ENCODE measurements around the gene KCTD13. TPM values are rescaled to one million over a fixed set of nuclear protein-coding genes. Genes with fewer than 3 reads are reported as not detected.
"Not testable (repeated sequence)": the region's sequence is repeated elsewhere in the genome, so short reads cannot be mapped to it uniquely, and the experiment has no call there.

KCTD13 gene
- total RNA-seq, 3 donors from 2014 or later, result 22.2 to 25.8 (median 22.9) TPM

DNA sequence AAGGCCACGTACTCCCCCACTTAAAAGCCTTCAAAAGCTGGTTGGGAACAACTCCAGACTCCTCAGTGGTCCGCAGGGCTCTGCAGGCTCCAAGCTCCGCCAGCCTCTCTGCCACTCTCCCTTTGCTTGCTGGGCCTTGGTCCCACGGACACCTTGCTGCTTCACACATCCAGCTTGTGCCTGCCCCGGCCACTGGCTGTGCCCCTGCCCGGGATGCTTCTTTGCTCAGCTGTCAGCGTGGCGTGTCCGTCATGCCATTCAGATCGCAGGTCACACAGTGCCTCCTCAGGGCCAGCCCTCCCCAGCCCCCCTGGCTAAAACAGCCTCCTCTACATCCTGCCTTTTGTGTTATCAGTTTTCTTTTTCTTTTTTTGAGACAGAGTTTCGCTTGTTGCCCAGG is 13.9 kb downstream of the KCTD13 start:
- Histone ChIP-seq H3K9me3 (no peaks in the 10 kb centered on the region), H3K36me3 (ENCODE audit: low read depth) (no peaks in the 10 kb centered on the region), H3K4me3 (no peak overlapping the region), H3K4me1 (ENCODE audit: low read depth) (no peaks in the 10 kb centered on the region)
- no peak for ATAC-seq
- no peak for DNase-seq
- intact Hi-C loops (cut with DNase I, micrococcal nuclease), result no loop called here
- TF ChIP-seq CTCF (IDR thresholded peaks at IDR 0.05), result no peak

GRCh38 chr16:29911676-29912010 is 14.4 kb downstream of the KCTD13 start:
- no peaks in the 10 kb centered on the region for H3K4me1 ChIP-seq (ENCODE audit: low read depth)
- H3K9me3 ChIP-seq, result no peaks in the 10 kb centered on the region
- DNase-seq (no peak), ATAC-seq (peak; percentile 9)
- intact Hi-C loops (cut with DNase I, micrococcal nuclease), result no loop called here
- TF ChIP-seq CTCF (IDR thresholded peaks at IDR 0.05), result no peak
- H3K4me3 ChIP-seq, result no peak overlapping the region
- no peaks in the 10 kb centered on the region for H3K36me3 ChIP-seq (ENCODE audit: low read depth)

DNA sequence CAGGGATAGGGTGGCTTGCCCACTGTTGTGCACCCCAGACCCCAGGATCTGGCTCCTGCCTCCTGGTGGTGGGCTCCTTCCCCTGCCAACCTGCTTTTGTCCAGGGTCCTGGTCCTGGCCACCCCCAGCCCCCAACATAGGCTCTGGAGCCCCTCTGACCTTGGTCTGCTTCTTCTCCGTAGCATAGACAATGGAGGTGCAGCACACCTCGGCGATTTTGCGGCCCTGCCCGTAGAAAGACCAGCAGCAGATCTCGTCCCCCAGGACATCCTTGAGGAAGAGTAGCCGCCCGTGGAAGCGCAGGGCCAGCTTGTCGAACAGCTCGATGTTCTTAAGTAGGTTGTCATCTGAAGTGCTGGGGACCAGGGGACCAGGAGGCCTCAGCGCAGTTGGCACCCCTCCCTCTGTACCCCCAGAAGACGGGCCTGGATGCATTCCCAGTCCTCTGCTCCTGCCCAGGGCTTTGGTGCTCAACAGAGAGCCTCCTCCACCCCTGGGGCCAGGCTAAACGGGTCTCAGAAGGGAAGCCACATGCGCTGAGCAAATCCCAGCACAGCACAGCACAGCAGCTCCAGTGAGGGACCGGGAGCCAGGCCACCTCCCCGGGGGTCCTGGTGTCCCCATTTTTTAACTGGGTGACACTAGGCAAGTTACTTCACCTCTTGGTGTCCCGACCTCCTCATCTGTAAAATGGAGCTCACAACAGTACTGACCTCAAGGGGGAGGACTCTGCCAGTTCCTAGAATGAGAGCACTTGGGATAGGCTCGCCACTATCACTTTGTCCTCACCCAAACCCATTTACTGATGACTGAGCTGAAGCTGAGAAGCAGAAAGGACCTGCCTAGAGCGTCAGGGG is 15.0 kb downstream of the KCTD13 start:
- H3K4me1 ChIP-seq (ENCODE audit: low read depth), result no peaks in the 10 kb centered on the region
- TF ChIP-seq CTCF (IDR thresholded peaks at IDR 0.05), result no peak
- H3K36me3 ChIP-seq (ENCODE audit: low read depth), result no peaks in the 10 kb centered on the region
- ATAC-seq (peak; percentile 20), DNase-seq (no peak)
- H3K9me3 ChIP-seq, result no peaks in the 10 kb centered on the region
- H3K4me3 ChIP-seq, result no peak overlapping the region
- intact Hi-C loops (cut with DNase I, micrococcal nuclease), result no loop called here

GRCh38 chr16:29909851-29910250 is 16.2 kb downstream of the KCTD13 start:
- H3K36me3 ChIP-seq (ENCODE audit: low read depth); H3K9me3 ChIP-seq; intact Hi-C loops (cut with DNase I, micrococcal nuclease): not testable (repeated sequence)

GRCh38 chr16:29909391-29909790 is 16.6 kb downstream of the KCTD13 start:
- TF ChIP-seq CTCF (IDR thresholded peaks at IDR 0.05), result no peak
- ATAC-seq (no peak), DNase-seq (no peak)
- H3K4me3 ChIP-seq, result no peak overlapping the region
- no peaks in the 10 kb centered on the region for H3K4me1 ChIP-seq (ENCODE audit: low read depth)
- H3K9me3 ChIP-seq, result no peaks in the 10 kb centered on the region
- intact Hi-C loops (cut with DNase I, micrococcal nuclease), result no loop called here
- H3K36me3 ChIP-seq (ENCODE audit: low read depth), result no peaks in the 10 kb centered on the region

More at GRCh38 chr16:29909851-29910250, 16.2 kb downstream of the KCTD13 start:
- H3K4me3 ChIP-seq; DNase-seq; H3K4me1 ChIP-seq (ENCODE audit: low read depth); ATAC-seq: not testable (repeated sequence)

DNA sequence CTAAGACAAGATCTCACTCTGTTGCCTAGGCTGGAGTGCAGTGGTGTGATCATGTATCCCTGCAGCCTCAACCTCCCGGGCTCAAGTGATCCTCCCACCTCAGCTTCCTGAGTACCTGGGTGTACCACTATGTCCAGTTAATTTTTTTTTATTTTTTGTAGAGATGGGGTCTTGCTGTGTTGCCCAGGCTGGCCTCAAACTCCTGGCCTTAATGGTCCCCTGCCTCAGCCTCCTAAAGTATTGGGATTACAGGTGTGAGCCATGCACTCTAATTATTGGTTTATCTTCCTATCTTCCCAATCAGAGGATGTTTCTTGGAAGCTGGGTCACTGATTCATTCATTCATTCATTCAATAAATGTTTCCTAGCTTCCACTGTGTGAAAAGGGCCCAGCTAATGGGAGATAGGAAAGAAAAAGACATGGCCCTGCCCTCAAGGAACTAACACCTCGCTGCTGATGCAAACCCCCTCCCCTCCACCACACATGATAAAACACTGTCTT is 17.3 kb downstream of the KCTD13 start:
- H3K4me3 ChIP-seq, result no peak overlapping the region
- DNase-seq, result no peak
- no peak for ATAC-seq
- intact Hi-C loops (cut with DNase I, micrococcal nuclease), result no loop called here
- TF ChIP-seq CTCF (IDR thresholded peaks at IDR 0.05), result no peak
- H3K9me3 ChIP-seq, result no peaks in the 10 kb centered on the region
- H3K36me3 ChIP-seq (ENCODE audit: low read depth), result no peaks in the 10 kb centered on the region
- no peaks in the 10 kb centered on the region for H3K4me1 ChIP-seq (ENCODE audit: low read depth)

Measured in mucosa of descending colon (tissue), 3 donors.